ENCODE measurements around the gene PTPDC1. TPM values are rescaled to one million over a fixed set of nuclear protein-coding genes. Genes with fewer than 3 reads are reported as not detected.

PTPDC1 gene
- total and polyA plus RNA-seq, 4 donors = 0.45 to 5.1 (median 1.1) TPM

DNA sequence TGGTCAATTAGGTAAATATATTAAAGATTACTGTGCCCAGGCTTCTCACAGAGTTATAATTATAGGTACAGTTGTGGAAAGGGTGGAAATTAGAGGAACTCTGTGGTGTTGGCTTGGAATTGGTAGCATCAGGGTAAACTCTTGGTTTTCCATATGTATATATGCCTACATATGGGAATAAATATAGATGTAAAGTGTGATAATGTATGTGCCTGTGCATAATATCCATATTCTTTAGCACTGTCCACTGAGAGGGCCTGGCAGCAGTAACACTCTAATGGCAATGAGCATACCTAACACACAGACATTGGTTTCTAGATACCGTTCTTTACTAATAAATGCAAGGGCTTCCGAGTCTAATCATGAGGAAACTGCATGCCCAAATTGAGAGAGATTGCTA lies 4.0 kb upstream of the PTPDC1 start:
- H3K4me3 ChIP-seq (ENCODE audit: low read depth in 1 of 3, low read length in 3 of 3) = no peak overlapping the region
- H3K27ac ChIP-seq (ENCODE audit: low read depth in 1 of 2, low read length in 2 of 2) = no peak overlapping the region
- DNase-seq (ENCODE audit: low spot score) = no peak
- TF ChIP-seq REST (IDR thresholded peaks at IDR 0.05) (no peak), RAD21 (IDR thresholded peaks at IDR 0.05) (no peak), TAF1 (conservative IDR thresholded peaks at IDR 0.05) (no peak), JUND (IDR thresholded peaks at IDR 0.05) (no peak), NR2F2 (IDR thresholded peaks at IDR 0.05) (no peak), SP1 (IDR thresholded peaks at IDR 0.05) (no peak), HNF4G (IDR thresholded peaks at IDR 0.05) (no peak), GABPA (IDR thresholded peaks at IDR 0.05 in 1 of 2, conservative IDR thresholded peaks at IDR 0.05 in 1 of 2) (no peak), FOXA1 (IDR thresholded peaks at IDR 0.05) (no peak), EGR1 (IDR thresholded peaks at IDR 0.05; ENCODE audit: low read depth in 2 of 2) (no peak)
- TF ChIP-seq, protein P1, sequence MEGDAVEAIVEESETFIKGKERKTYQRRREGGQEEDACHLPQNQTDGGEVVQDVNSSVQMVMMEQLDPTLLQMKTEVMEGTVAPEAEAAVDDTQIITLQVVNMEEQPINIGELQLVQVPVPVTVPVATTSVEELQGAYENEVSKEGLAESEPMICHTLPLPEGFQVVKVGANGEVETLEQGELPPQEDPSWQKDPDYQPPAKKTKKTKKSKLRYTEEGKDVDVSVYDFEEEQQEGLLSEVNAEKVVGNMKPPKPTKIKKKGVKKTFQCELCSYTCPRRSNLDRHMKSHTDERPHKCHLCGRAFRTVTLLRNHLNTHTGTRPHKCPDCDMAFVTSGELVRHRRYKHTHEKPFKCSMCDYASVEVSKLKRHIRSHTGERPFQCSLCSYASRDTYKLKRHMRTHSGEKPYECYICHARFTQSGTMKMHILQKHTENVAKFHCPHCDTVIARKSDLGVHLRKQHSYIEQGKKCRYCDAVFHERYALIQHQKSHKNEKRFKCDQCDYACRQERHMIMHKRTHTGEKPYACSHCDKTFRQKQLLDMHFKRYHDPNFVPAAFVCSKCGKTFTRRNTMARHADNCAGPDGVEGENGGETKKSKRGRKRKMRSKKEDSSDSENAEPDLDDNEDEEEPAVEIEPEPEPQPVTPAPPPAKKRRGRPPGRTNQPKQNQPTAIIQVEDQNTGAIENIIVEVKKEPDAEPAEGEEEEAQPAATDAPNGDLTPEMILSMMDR (IDR thresholded peaks at IDR 0.05; ENCODE audit: low read depth, low read length, missing input control) = no peak
- TF ChIP-seq, protein P2, sequence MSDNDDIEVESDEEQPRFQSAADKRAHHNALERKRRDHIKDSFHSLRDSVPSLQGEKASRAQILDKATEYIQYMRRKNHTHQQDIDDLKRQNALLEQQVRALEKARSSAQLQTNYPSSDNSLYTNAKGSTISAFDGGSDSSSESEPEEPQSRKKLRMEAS (IDR thresholded peaks at IDR 0.05) = no peak
- TF ChIP-seq, protein P3, sequence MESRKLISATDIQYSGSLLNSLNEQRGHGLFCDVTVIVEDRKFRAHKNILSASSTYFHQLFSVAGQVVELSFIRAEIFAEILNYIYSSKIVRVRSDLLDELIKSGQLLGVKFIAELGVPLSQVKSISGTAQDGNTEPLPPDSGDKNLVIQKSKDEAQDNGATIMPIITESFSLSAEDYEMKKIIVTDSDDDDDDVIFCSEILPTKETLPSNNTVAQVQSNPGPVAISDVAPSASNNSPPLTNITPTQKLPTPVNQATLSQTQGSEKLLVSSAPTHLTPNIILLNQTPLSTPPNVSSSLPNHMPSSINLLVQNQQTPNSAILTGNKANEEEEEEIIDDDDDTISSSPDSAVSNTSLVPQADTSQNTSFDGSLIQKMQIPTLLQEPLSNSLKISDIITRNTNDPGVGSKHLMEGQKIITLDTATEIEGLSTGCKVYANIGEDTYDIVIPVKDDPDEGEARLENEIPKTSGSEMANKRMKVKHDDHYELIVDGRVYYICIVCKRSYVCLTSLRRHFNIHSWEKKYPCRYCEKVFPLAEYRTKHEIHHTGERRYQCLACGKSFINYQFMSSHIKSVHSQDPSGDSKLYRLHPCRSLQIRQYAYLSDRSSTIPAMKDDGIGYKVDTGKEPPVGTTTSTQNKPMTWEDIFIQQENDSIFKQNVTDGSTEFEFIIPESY (IDR thresholded peaks at IDR 0.05) = no peak
- no peaks in the 10 kb centered on the region for H3K27me3 ChIP-seq (ENCODE audit: control insufficient read depth in 4 of 4, insufficient read depth in 4 of 4, low read length in 3 of 4)
- 97% methylated on average over 2 of the region's 2 CpGs for WGBS
- H3K9ac ChIP-seq (ENCODE audit: low read depth in 1 of 2, low read length in 2 of 2) = no peak overlapping the region
- H3K4me1 ChIP-seq (ENCODE audit: control insufficient read depth in 4 of 4, insufficient read depth in 4 of 4, low read length in 3 of 4) = peaks cover 0 to 2% (median 0%) of the 10 kb centered on the region in 4 donors
- no peaks in the 10 kb centered on the region for H3K9me3 ChIP-seq (ENCODE audit: control insufficient read depth in 4 of 4, low read length in 3 of 4)
- H3K36me3 ChIP-seq (ENCODE audit: control insufficient read depth in 4 of 4, insufficient read depth in 3 of 4, low read depth in 1 of 4, low read length in 3 of 4) = no peaks in the 10 kb centered on the region

- Histone ChIP-seq H3K27ac (ENCODE audit: low read depth in 1 of 2, low read length in 2 of 2) (no peak overlapping the region), H3K9ac (ENCODE audit: low read depth in 1 of 2, low read length in 2 of 2) (no peak overlapping the region), H3K9me3 (ENCODE audit: control insufficient read depth in 4 of 4, low read length in 3 of 4) (no peaks in the 10 kb centered on the region), H3K4me3 (ENCODE audit: low read depth in 1 of 3, low read length in 3 of 3) (no peak overlapping the region), H3K4me1 (ENCODE audit: control insufficient read depth in 4 of 4, insufficient read depth in 4 of 4, low read length in 3 of 4) (peaks cover 0 to 2% (median 0%) of the 10 kb centered on the region in 4 donors), H3K36me3 (ENCODE audit: control insufficient read depth in 4 of 4, insufficient read depth in 3 of 4, low read depth in 1 of 4, low read length in 3 of 4) (no peaks in the 10 kb centered on the region), H3K27me3 (ENCODE audit: control insufficient read depth in 4 of 4, insufficient read depth in 4 of 4, low read length in 3 of 4) (no peaks in the 10 kb centered on the region)
- DNase-seq (ENCODE audit: low spot score) = no peak
- WGBS = 89% methylated on average over 4 of the region's 4 CpGs
- no peak for TF ChIP-seq FOXA2 (IDR thresholded peaks at IDR 0.05)
- no peak for TF ChIP-seq RAD21 (IDR thresholded peaks at IDR 0.05)
- TF ChIP-seq YY1 (IDR thresholded peaks at IDR 0.05) = no peak
- no peak for TF ChIP-seq NR2F2 (IDR thresholded peaks at IDR 0.05)
- TF ChIP-seq RXRA (IDR thresholded peaks at IDR 0.05) = no peak
- no peak for TF ChIP-seq TAF1 (conservative IDR thresholded peaks at IDR 0.05)
- TF ChIP-seq, protein P4, sequence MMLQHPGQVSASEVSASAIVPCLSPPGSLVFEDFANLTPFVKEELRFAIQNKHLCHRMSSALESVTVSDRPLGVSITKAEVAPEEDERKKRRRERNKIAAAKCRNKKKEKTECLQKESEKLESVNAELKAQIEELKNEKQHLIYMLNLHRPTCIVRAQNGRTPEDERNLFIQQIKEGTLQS (IDR thresholded peaks at IDR 0.05) = no peak
- TF ChIP-seq, protein P1 (IDR thresholded peaks at IDR 0.05; ENCODE audit: low read depth, low read length, missing input control) = no peak
- TF ChIP-seq, protein P2 (IDR thresholded peaks at IDR 0.05) = no peak
- no peak for TF ChIP-seq EGR1 (IDR thresholded peaks at IDR 0.05; ENCODE audit: low read depth in 2 of 2)
- no peak for TF ChIP-seq FOXA1 (IDR thresholded peaks at IDR 0.05)
- no peak for TF ChIP-seq GABPA (IDR thresholded peaks at IDR 0.05 in 1 of 2, conservative IDR thresholded peaks at IDR 0.05 in 1 of 2)
- no peak for TF ChIP-seq JUND (IDR thresholded peaks at IDR 0.05)
- no peak for TF ChIP-seq REST (IDR thresholded peaks at IDR 0.05)
Measured at GRCh38 chr9:94081435-94081834, 2.8 kb upstream of the PTPDC1 start.
